Transverse colon (tissue), 4 donors: ENCODE data around the gene IL17C.

Source experiments
- POLR2A ChIP-seq: fragments of 450-650 bp; IDR thresholded peaks from one replicate; pipeline ENCODE4 v1.6.1; 2016; ENCODE audit warnings: antibody characterized with exemption, mild to moderate bottlenecking, moderate library complexity
- POLR2AphosphoS5 ChIP-seq, 3 donors: sonication (generic); formaldehyde crosslinking; IDR thresholded peaks; one replicate each; pipeline ENCODE4 v1.6.1; 2016; ENCODE audit warnings: antibody characterized with exemption in 3 of 3
- TF ChIP-seq, protein P1 (sequence below), 5 experiments: fragments of 200-600 bp in 3 of 5; fragments of 450-650 bp in 2 of 5; sonication (generic) in 3 of 5; IDR thresholded peaks; 1 replicate in 2 of 5; 2 replicates in 3 of 5; pipeline ENCODE4 v1.5.1; 2016 to 2017; ENCODE audit warnings: antibody characterized with exemption in 5 of 5, inconsistent platforms in 3 of 5, mild to moderate bottlenecking in 2 of 5, moderate library complexity in 1 of 5

GRCh38 chr16:88623858-88624257, 14.5 kb upstream of the IL17C start:
- TF ChIP-seq, protein P1, sequence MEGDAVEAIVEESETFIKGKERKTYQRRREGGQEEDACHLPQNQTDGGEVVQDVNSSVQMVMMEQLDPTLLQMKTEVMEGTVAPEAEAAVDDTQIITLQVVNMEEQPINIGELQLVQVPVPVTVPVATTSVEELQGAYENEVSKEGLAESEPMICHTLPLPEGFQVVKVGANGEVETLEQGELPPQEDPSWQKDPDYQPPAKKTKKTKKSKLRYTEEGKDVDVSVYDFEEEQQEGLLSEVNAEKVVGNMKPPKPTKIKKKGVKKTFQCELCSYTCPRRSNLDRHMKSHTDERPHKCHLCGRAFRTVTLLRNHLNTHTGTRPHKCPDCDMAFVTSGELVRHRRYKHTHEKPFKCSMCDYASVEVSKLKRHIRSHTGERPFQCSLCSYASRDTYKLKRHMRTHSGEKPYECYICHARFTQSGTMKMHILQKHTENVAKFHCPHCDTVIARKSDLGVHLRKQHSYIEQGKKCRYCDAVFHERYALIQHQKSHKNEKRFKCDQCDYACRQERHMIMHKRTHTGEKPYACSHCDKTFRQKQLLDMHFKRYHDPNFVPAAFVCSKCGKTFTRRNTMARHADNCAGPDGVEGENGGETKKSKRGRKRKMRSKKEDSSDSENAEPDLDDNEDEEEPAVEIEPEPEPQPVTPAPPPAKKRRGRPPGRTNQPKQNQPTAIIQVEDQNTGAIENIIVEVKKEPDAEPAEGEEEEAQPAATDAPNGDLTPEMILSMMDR (IDR thresholded peaks at IDR 0.05) = no peak
- TF ChIP-seq POLR2AphosphoS5 (IDR thresholded peaks at IDR 0.05) (no peak), POLR2A (no peak)
